Activated naive CD8-positive, alpha-beta T cell treated with anti-CD3 and anti-CD28 coated beads, Interleukin-2, amount 50 U/mL, for 16 hours (primary cell): ENCODE measurements around the gene OR10D3.
A peak's percentile ranks its signal among the peaks of the same experiment; 100 is the strongest.
"Not testable (repeated sequence)": the region's sequence is repeated elsewhere in the genome, so short reads cannot be mapped to it uniquely, and the experiment has no call there.

ENCODE experiments used
- DNase-seq: peaks from one replicate; pipeline ENCODE4 v3.0.0-alpha.2; 2020; ENCODE audit warnings: low read depth, low spot score

The OR10D3 gene

GRCh38 chr11:124194293-124195188 is 11.4 kb downstream of the OR10D3 start:
- DNase-seq = no peak

DNA sequence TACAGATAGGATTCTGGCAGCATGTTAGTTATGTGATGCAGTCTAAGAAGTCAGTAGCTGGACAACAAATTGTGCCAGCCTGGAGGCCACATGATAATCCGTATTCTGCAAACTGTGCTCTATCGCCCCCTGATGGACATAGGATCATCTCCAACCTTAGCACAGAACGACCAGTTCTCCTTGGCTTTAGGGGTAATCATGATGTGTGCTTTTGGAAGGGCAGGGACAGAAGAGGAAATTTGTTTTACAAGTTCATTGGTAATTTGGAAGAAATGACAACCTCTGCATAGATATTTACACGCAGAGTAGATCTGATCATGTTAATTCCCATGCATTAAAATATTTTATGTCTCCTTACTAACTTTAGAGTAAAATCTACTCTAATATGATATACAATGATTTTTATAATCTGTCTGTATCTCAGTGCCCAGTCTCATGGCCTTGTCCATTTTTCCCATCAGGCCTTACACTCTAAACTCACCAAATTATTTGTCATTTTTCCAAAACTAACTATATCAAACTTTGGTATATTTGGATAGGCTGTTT is 12.1 kb downstream of the OR10D3 start:
- peak; percentile 9 for DNase-seq

DNA sequence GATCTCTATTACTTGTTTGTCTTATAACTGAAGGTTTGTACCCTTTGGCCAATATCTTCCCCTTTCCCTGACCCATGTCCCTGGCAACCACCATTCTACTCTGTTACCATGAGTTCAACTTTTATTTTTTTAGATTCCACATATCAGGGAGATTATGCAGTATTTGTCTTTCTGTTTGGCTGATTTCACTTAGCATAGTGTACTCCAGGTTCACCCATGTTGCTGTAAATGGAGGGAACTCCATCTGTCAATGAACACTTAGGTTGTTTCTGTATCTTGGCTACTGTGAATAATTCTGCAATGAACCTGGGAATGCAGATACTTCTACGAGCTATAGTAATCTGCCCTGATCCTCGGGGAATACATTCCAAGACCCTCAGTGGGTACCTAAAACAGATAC is 14.9 kb downstream of the OR10D3 start:
- no peak for DNase-seq

DNA sequence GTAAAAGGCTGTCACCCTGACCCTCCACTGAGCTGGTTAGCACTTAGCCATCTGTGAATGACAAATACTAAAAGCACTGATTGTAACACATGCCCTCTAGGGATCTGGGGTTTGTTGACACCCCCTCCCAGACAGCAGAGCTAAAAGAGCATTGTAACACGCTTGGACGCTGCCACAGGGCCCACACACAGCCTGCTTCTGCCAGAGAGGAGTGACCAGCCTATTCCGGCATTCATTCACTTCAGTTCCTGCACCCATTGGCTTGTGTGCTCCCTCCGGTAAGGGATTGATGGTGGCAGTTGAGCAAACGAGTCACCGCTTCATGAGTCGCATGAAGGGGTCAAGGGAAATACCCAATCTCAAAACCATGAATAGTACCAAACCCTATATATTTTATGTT is 15.8 kb downstream of the OR10D3 start:
- DNase-seq = no peak

- no peak for DNase-seq
Measured at GRCh38 chr11:124199702-124200101, 16.6 kb downstream of the OR10D3 start.

DNA sequence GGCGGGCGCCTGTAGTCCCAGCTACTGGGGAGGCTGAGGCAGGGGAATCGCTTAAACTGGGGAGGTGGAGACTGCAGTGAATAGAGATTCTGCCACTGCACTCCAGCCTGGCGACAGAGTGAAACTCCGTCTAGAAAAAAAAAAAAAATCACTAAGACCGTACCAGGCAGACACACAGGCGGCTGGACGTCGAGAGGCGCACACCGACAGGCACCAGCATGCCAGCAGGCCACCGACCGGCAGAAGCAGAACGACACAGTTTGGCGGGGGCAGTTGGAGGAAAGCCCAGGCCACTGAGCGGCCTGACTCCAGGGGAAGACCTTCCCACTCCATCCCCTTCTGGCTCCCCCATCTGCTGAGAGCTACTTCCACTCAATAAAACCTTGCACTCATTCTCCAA is 17.5 kb downstream of the OR10D3 start:
- DNase-seq = no peak

- no peak for DNase-seq
Measured at GRCh38 chr11:124202951-124203350, 19.8 kb downstream of the OR10D3 start.

DNA sequence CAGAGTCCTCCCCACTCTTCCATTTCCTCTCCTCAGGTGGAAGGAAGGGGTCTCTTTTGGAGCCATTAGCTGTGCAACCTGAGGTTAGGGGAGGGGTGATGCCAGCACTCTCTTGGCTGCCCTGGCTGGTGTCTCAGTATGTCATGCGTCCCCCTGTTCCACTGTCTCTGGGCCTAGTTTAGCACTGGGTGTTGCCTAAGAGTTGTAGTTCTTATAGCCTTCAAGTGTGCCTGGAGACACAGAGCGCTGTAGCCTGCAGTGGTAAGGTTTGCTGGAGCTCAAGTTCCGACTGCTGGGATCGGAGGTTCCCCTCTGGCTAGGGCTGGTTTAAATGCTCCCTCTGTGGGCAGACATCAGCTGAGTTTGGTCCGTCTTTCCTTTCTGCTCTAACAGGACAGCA is 20.9 kb downstream of the OR10D3 start:
- DNase-seq = no peak

- no peak for DNase-seq
Measured at GRCh38 chr11:124207102-124207792, 24.1 kb downstream of the OR10D3 start.

GRCh38 chr11:124209824-124210357 is 26.7 kb downstream of the OR10D3 start:
- DNase-seq = no peak

DNA sequence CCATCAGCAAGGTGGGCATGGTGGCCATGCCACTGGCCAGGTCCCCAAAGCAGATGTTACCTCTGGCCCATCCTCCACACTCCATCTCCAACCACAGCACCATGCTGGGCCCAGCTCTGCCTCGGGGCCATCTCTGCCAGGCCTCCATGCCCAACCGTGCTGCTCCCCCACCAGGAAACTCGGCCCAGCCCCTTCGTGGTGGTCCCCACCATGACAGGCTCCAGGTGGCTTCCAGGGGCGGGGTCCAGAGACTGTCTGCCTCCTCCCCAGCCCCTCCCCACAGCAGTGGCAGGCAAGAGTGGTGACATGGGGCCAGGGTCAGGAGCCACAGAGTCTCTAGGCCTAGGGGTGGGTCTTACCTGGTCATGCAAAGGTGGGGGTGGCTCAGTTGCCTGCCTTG is 27.3 kb downstream of the OR10D3 start:
- DNase-seq = no peak

- no peak for DNase-seq
Measured at GRCh38 chr11:124211321-124211720, 28.2 kb downstream of the OR10D3 start.

- DNase-seq = no peak
Measured at GRCh38 chr11:124214027-124214426, 30.9 kb downstream of the OR10D3 start.

DNA sequence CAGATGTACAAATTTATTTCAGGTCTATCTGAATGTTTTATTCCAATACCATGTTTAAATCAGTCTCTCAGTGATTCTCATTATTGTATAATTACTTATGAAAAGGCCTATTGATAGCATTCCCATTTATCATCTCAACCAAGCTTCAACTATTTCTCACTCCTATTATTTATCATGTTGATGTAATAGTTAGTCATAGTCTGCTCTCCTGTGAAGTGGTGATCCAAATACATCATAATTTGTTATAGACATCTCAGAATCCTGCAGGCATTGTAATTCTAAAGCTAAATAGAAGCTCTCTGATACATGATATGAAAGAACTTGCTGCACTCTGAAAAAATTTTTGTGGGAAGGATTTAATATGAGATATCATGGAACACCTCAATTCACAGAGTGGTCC is 36.0 kb downstream of the OR10D3 start:
- DNase-seq = no peak

- no peak for DNase-seq
Measured at GRCh38 chr11:124222407-124222806, 39.3 kb downstream of the OR10D3 start.

- DNase-seq = not testable (repeated sequence)
Measured at GRCh38 chr11:124224618-124225423, 41.7 kb downstream of the OR10D3 start.

- no peak for DNase-seq
Measured at GRCh38 chr11:124225471-124225870, 42.3 kb downstream of the OR10D3 start.

DNA sequence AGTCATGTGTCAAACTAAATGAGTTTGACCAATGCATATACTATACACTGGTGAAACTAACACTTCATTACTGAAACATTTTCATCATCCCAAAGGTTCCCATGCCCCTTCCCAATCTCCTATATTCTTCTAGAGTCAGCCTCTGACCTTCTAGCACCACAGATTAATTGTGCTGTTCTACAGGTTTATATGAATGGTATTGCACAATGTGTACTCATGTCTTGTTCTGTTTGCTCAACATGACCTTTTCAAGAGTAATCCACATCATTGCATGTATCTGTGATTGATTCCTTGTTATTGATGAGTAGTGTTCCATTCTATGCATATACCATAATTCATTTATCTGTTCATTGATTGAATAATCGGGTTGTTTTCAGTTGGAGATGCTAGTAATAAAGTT is 50.2 kb downstream of the OR10D3 start:
- no peak for DNase-seq
